Measurements from ENCODE around the gene BAG5.

Gene BAG5

GRCh38 chr14:103546652-103547454 is 15.6 kb downstream of the BAG5 start:
- DNase-seq (ENCODE audit: low read depth in 2 of 2): peak; percentile 61 to 70

GRCh38 chr14:103545915-103546651 is 16.4 kb downstream of the BAG5 start:
- DNase-seq (ENCODE audit: low read depth in 2 of 2): no peak

- no peak for DNase-seq (ENCODE audit: low read depth in 2 of 2)
These were observed 17.1 kb downstream of the BAG5 start for GRCh38 chr14:103545219-103545914.

GRCh38 chr14:103544388-103545218 is 17.9 kb downstream of the BAG5 start:
- DNase-seq (ENCODE audit: low read depth in 2 of 2): no peak

- DNase-seq (ENCODE audit: low read depth in 2 of 2): no peak
These were observed 18.6 kb downstream of the BAG5 start for GRCh38 chr14:103543721-103544387.

- DNase-seq (ENCODE audit: low read depth in 2 of 2): no peak
These were observed 19.3 kb downstream of the BAG5 start for GRCh38 chr14:103543140-103543539.

GRCh38 chr14:103542605-103543088 is 19.8 kb downstream of the BAG5 start:
- no peak for DNase-seq (ENCODE audit: low read depth in 2 of 2)

GRCh38 chr14:103541709-103542604 is 20.5 kb downstream of the BAG5 start:
- no peak for DNase-seq (ENCODE audit: low read depth in 2 of 2)

- DNase-seq (ENCODE audit: low read depth in 2 of 2): no peak
These were observed 21.4 kb downstream of the BAG5 start for GRCh38 chr14:103540821-103541708.

- no peak for DNase-seq (ENCODE audit: low read depth in 2 of 2)
These were observed 23.2 kb downstream of the BAG5 start for GRCh38 chr14:103539056-103539825.

- DNase-seq (ENCODE audit: low read depth in 2 of 2): no peak
These were observed 24.0 kb downstream of the BAG5 start for GRCh38 chr14:103538291-103539055.

- no peak for DNase-seq (ENCODE audit: low read depth in 2 of 2)
These were observed 25.1 kb downstream of the BAG5 start for GRCh38 chr14:103537175-103537990.

GRCh38 chr14:103536693-103537092 is 25.8 kb downstream of the BAG5 start:
- no peak for DNase-seq (ENCODE audit: low read depth in 2 of 2)

- no peak for DNase-seq (ENCODE audit: low read depth in 2 of 2)
These were observed 26.4 kb downstream of the BAG5 start for GRCh38 chr14:103535891-103536565.

- DNase-seq (ENCODE audit: low read depth in 2 of 2): no peak
These were observed 27.2 kb downstream of the BAG5 start for GRCh38 chr14:103535081-103535890.
